HG02884 (cell line): ENCODE measurements around the gene ARHGAP27.
"Not testable (repeated sequence)": the region's sequence is repeated elsewhere in the genome, so short reads cannot be mapped to it uniquely, and the experiment has no call there.

Source experiments
- ATAC-seq: cut with Tn5 transposase; IDR thresholded peaks from one replicate; pipeline ENCODE4 v1.9.1; 2021; ENCODE audit warnings: mild to moderate bottlenecking, moderate library complexity; ENCODE audit not compliant: unreplicated experiment

Gene ARHGAP27

DNA sequence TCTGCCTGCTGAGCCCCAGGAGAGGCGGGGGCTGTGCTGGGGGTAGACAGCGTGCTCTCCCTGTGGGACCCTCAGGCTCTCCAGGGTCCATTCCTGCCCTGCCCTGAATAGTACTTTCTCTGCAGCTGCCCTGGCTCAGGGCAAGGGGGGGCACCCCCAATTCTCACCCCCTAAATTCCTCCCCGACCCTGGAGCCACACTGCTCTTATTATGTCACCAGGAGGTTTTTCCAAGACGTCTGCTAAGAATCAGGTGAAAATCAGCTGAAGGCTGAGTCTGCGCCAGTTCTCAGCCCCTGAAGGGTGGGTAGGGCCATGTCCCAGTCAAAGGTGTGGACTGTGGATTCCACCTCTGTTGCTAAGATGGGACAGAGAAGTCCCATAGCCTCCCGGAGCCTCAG lies 66.0 kb downstream of the ARHGAP27 start:
- no peak for ATAC-seq

DNA sequence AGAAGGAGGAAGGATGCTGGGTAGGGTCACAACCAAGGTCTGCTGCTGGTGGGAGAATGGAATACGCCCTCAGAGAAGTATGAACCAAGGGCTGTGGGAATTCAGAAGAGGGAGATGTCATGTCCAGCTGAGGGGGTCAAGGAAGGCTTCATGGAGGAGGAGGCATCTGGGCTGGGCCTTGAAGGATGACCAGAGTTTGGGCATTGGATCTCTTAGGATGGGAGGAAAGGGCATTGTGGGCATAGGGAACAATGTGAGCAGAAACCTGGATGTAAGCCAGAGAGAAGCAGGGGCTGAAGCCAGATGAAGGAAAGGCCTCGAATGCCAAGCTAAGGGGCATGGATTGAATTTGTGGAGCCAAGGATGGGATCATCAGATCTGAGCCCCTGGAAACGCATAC lies 66.6 kb downstream of the ARHGAP27 start:
- ATAC-seq, result no peak

DNA sequence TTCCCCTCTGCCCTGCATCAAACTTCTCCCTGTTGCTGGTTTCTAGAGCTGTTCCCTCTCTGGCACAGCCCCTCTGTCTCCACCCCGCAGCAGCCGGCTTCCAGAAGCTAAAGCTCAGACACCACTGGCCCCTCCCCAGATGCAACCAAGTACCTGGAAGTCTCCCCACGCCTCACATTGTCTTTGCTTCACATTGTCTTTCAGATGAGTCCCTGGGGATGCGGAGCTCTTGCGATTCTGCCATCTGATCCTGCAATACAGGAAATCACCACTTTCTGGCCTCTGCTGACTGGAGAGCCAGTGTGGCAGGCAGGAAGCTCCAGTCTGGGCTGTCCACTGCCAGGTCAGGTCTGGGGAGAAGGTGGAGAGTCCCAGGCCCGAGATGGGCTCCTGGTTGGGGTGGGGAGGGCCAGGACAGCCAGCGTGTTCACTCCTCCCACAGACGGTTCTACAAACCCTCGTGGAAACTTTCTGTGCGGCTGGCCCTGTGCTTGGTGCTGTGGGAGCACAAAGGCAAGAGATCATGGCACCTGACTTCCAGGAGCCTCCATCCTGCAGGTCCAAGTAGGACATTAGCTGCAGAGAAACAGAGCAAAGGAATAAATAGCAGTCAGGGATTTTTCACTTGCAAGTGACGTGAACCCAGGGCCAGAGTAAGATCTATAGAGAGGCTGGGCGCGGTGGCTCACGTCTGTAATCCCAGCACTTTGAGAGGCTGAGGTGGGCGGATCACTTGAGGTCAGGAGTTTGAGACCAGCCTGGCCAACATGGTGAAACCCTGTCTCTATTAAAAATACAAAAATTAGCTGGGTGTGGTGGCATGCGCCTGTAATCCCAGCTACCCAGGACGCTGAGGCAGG lies 67.9 kb downstream of the ARHGAP27 start:
- ATAC-seq, result no peak

DNA sequence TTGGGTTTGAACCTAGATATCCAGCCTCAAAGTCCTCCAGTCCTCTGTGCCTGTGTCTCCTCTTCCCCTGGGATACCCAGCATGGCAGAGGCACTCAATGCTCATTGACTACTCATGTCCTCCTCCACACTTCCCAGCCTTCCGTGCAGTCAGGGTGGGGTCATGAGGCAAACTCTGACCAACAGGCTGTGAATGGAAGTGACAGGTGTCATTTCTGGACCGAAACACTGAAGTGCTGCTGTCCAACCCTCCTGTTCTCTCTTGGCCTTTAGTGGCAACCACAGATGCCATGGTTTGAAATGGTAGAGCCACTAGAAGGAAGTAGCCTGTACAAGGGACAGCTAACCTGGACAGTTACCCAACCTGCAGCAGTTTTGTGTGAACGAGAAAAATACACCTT lies 69.2 kb downstream of the ARHGAP27 start:
- no peak for ATAC-seq

DNA sequence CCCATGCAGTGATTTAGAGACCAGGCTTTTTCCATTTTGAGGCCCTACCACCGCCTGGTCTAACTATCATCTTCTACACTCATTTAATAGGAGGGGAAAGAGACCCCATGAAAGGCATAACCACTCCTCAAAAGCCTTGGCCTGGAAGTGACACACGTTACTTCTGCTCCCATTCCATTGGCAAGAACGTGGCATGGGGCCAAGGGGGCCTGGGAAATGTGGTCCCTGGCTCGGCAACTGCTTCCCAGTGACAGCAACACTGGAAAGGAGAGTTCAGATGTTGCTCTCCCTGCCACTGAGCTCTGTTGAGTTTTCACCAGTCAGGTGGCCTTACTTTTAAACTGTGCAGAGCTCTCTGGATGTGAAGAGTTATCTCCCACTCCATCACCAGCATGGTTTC lies 70.7 kb downstream of the ARHGAP27 start:
- no peak for ATAC-seq

DNA sequence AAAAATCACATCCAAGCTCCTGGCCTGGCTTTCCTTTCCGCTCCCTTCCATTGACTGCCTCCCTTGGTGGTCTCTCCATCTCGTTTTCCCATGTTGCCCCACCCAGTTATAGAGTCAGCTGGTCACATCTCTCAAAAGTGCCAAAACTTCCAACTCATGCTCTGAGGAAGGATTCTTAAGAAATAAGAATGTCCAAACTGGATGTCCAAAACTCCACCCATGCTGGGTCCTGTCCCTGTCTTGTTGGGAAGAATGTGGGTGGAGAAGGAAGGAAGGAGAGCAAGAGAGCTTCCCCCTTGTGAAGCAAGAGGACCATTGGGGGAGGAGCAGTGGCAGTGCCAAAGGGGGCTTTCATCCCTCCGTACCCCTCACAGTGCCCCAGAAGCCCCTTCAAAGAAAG lies 71.2 kb downstream of the ARHGAP27 start:
- ATAC-seq, result no peak

DNA sequence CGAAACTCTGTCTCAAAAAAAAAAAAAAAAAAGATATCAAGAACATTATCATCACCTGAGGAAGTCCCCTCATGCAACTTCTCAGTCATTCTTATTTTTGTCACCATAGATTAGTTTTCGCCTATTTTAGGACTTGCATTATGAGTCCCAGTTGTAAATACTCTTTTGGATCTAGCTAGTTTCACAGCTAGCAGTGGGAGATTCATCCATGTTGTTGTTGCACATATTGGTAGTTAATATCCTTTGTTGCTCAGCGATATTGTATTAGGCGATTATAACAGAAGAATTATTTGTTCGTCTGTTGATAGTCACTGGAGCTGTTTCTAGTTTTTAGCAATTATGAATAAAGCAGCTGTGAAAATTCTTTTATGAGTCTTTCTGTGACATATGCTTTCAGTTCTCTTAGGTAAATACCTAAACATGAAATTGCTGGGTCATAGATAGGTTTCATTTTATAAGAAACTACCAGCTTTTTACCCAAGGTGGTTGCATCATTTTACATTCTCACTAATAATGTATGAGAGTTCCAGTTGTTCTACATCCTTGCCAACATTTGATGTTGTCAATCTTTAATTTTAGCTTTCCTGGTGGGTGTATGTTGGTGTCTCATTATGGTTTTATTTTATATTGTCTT lies 75.2 kb downstream of the ARHGAP27 start:
- no peak for ATAC-seq

DNA sequence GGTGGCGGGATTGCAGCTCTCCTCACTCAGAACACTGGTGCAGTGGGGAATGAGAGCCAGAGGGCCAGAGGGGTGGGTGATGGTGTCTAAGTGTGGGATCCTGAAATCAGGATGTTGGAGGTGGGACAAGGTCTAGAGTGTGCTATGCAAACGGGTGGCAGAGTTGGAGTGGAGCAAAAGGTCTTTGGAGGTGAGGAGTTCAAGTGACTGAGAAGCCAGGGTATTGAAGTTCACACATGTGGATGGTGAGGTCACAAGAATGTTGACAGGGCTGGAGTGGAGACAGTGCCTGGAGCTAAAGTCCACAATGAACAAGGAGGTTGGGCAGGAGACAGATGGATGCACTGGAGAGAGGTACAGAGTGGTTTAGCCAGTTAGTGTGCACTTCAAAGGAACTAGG lies 77.6 kb downstream of the ARHGAP27 start:
- ATAC-seq, result no peak

DNA sequence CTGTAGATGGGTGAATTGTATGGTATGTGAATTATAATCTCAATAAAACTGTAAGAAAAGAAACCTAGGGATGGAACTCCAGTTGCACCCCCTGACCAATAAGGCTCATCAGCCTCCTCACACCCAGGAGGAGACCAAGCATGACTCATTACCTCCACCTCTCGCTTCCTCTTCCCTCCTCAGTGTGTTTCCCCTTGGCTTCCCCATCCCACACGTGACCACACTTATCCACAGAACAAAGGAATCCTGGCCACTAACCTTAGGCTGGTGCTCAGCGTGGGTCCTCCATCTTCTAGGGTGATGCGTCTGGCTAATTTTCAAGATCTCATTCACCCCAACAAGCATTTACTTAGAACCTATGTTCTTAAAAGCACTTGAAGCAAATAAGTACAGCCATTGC lies 79.6 kb downstream of the ARHGAP27 start:
- no peak for ATAC-seq

DNA sequence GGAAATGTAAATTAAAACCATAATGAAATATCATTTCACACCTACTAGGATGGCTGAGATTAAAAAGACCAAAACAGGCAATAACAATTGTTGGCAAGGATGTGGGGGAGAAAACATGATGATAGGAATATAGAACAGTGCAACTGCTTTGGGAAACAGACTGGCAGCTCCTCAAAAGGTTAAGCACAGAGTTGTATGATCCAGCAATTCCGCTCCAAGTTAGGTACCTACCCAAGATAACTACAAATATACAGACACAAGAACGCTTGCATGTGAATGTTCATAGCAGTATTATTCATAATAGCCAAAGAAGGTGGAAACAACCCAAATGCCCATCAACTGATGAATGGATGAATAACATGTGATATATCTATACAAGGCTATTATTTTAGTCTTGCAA lies 80.8 kb downstream of the ARHGAP27 start:
- ATAC-seq, result no peak

DNA sequence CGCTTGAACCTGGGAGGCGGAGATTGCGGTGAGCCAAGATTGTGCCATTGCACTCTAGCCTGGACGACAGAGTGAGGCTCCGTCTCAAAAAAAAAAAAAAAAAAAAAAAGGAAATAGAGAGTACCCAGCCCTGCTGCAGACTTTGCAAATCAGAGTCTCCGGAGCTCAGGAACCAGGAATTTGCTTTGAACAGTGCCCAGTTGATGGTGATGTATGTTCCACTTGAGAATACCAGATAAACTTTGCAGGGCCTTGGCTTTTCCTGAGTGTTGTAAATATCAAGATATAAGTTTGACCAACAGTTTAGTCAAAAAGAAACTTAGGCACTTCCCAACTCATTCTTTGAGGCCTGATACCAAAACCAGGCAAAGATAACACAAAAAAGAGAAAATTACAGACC lies 85.2 kb downstream of the ARHGAP27 start:
- ATAC-seq, result no peak

DNA sequence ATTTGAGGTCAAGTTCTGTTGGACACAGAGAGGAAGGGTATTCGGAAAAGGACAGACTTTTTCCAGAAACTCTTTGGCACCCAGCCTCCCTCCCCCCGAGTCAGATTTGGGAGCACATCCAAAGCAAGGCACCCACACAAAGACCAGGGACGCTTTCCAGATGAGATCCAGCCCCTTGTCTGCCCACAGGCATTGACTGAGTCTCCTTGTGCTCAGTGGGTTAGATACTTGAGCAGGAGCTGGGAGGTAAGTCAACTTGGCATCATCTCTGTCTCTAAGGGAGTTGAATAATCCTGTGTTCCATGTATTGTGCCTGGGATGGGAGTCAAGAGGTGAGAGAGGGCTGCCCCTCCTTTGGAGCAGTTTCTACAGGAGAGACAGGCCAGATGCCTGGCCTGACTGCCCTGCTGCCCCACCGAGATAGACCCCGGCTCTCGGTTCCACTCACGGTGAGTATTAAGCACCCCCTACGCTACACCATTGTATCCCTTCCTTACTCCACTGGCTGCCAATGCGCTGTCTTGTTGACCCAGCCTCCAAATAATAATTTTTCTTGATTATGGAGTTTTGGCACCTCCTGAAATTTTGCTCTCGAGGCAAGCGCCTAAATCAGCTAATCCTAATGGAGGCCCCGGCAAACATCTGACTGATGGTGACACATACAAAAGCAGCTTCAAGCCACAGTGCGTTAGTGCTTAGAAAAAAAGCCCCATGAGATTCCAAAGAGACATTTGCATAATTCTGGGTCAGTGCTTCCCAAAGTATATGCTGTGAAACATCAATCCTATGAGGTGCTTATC lies 86.3 kb downstream of the ARHGAP27 start:
- ATAC-seq, result no peak

DNA sequence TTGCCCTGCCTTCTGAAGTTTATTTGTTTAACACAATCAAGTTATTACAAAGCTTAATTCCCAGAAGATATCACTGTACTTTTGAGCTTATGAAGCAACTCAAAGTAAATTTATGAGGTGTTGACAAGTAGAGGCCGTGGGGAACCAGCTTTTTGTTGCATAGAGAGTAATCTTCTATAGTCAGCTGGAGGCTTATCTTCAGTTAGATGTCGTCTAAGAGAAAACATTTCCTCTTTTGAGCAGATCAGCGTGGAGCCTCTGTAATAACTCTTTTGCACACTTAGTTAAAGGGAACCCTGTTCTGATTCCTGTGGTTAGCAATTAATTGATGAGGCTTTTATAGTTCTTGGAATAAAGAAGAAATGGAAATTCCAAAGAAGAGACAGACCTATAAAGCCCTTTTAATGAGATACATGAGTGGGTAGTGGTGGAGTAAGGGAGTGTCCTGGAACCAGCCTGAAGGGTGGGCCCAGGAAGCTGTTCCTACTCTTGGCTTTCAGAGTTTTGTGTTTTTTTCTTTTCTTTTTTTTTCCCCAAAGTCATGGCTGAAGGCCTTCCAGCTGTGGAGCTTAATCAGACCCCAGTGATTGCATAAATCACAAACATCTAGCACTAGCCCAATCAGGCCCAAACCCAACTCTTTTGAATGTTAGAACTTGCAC lies 87.0 kb downstream of the ARHGAP27 start:
- ATAC-seq, result no peak

DNA sequence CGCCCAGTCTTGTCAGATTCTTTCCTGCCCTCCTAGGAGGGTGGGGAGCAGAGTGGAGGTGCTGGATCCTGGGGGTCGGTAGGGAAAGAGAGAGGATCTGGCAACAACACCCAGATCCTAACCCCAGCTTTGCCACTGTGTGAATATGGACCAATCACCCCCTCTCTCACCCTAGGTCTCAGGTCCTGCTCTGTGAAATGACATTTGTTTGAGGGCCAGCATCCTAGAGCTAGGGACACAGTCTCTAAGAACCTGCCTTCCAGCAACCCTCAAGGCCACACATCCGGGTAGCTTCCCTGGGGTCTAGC lies 87.5 kb downstream of the ARHGAP27 start:
- no peak for ATAC-seq

DNA sequence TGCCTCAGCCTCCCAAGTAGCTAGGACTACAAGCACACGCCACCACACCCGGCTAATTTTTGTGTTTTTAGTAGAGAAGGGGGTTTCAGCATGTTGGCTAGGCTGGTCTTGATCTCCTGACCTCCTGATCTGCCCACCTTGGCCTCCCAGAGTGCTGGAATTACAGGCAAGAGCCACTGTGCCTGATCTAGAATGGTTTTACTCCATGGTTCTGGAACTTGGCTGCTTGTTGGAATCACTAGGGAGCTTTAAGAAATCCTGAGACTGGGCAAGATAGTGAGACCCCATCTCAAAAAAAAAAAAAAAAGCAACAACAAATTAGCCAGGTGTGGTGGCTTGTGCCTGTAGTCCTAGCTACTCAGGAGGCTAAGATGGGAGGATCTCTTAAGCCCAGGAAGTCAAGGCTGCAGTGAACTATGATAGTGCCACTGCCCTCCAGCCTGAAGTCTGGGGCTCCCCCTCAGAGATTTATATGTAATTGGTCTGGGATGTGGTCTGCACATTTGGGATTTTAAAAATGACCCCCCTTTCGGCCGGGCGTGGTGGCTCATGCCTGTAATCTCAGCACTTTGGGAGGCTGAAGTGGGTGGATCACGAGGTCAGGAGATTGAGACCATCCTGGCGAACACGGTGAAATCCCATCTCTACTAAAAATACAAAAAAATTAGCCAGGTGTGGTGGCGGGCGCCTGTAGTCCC lies 88.6 kb downstream of the ARHGAP27 start:
- not testable (repeated sequence) for ATAC-seq
